Neural cell (in vitro differentiated cells): Measurements from ENCODE around the gene CCNT2. TPM values are rescaled to one million over a fixed set of nuclear protein-coding genes. Genes with fewer than 3 reads are reported as not detected.

Experiments used
- H2AFZ ChIP-seq: fragments of 200-600, 300-800 bp; sonication (generic), shearing (Covaris generic); 2 replicates; pipeline ENCODE4 v1.6.0; 2014; ENCODE audit warnings: low read depth, mild to moderate bottlenecking, antibody characterized with exemption, low read length, moderate library complexity
- H3F3A ChIP-seq: fragments of 200-600 bp; shearing (Covaris generic); 2 replicates; pipeline ENCODE4 v1.6.1; 2016; ENCODE audit warnings: mild to moderate bottlenecking, moderate library complexity, mixed read lengths, antibody characterized with exemption, low read length; ENCODE audit not compliant: insufficient read depth, poor library complexity, severe bottlenecking
- H3K27ac ChIP-seq: fragments of 200-600, 300-800 bp; sonication (generic), shearing (Covaris generic); 2 replicates; pipeline ENCODE4 v1.5.1; 2014; ENCODE audit warnings: mild to moderate bottlenecking, low read length, moderate library complexity
- H3K27me3 ChIP-seq: fragments of 300-800, 200-600 bp; sonication (generic), shearing (Covaris generic); 2 replicates; pipeline ENCODE4 v1.6.0; 2014; ENCODE audit warnings: mild to moderate bottlenecking, low read depth, low read length, moderate library complexity; ENCODE audit not compliant: insufficient read depth
- H3K36me3 ChIP-seq: fragments of 300-800, 200-600 bp; sonication (generic), shearing (Covaris generic); 2 replicates; pipeline ENCODE4 v1.5.1; 2014; ENCODE audit warnings: mild to moderate bottlenecking, antibody characterized with exemption, low read length, moderate library complexity; ENCODE audit not compliant: insufficient read depth
- H3K4me2 ChIP-seq: fragments of 300-800, 200-600 bp; sonication (generic), shearing (Covaris generic); 2 replicates; pipeline ENCODE4 v1.6.0; 2014; ENCODE audit warnings: mild to moderate bottlenecking, low read length
- H3K4me3 ChIP-seq: fragments of 300-800, 200-600 bp; sonication (generic), shearing (Covaris generic); 2 replicates; pipeline ENCODE4 v1.5.1; 2014; ENCODE audit warnings: mild to moderate bottlenecking, low read length, moderate library complexity
- H3K79me2 ChIP-seq: fragments of 200-600 bp; shearing (Covaris generic); replicated peaks from 2 replicates; pipeline ENCODE4 v1.6.0; 2014; ENCODE audit warnings: mild to moderate bottlenecking, low read length, moderate library complexity; ENCODE audit not compliant: insufficient read depth
- H3K9ac ChIP-seq: fragments of 300-800, 200-600 bp; sonication (generic), shearing (Covaris generic); 2 replicates; pipeline ENCODE4 v1.6.1; 2016; ENCODE audit warnings: mild to moderate bottlenecking, low read length, mixed read lengths
- H3K9me2 ChIP-seq: fragments of 200-600 bp; shearing (Covaris generic); 2 replicates; pipeline ENCODE4 v1.6.1; 2016; ENCODE audit warnings: mild to moderate bottlenecking, low read length, mixed read lengths; ENCODE audit not compliant: insufficient read depth
- H3K9me3 ChIP-seq: fragments of 200-600, 300-800 bp; sonication (generic), shearing (Covaris generic); 2 replicates; pipeline ENCODE4 v1.6.1; 2016; ENCODE audit warnings: mild to moderate bottlenecking, mixed run types, low read length, moderate library complexity, mixed read lengths
- H4K20me1 ChIP-seq: fragments of 200-600 bp; shearing (Covaris generic); 2 replicates; pipeline ENCODE4 v1.6.1; 2016; ENCODE audit warnings: mild to moderate bottlenecking, mixed run types; ENCODE audit not compliant: insufficient read depth
- EP300 ChIP-seq: fragments of 450-650 bp; conservative IDR thresholded peaks from 2 replicates; pipeline ENCODE4 v1.6.1; 2014; ENCODE audit warnings: antibody characterized with exemption, mild to moderate bottlenecking, moderate library complexity; ENCODE audit not compliant: poor library complexity, severe bottlenecking
- EZH2 ChIP-seq: fragments of 200-600, 300-800 bp; shearing (Covaris generic), sonication (generic); IDR thresholded peaks from 2 replicates; pipeline ENCODE4 v1.6.1; 2014; ENCODE audit warnings: antibody characterized with exemption, low read length, borderline replicate concordance, mild to moderate bottlenecking; ENCODE audit not compliant: insufficient read depth, poor library complexity, severe bottlenecking
- MXI1 ChIP-seq: fragments of 450-650 bp; conservative IDR thresholded peaks from 2 replicates; pipeline ENCODE4 v1.6.1; 2014; ENCODE audit warnings: antibody characterized with exemption, mild to moderate bottlenecking; ENCODE audit not compliant: poor library complexity, severe bottlenecking
- POLR2AphosphoS5 ChIP-seq: IDR thresholded peaks from 2 replicates; pipeline ENCODE4 v1.6.1; 2012
- RAD21 ChIP-seq: fragments of 450-650 bp; conservative IDR thresholded peaks from 2 replicates; pipeline ENCODE4 v1.6.1; 2014; ENCODE audit warnings: antibody characterized with exemption, mild to moderate bottlenecking, moderate library complexity
- SMC3 ChIP-seq: fragments of 450-650 bp; conservative IDR thresholded peaks from 2 replicates; pipeline ENCODE4 v1.6.1; 2014; ENCODE audit warnings: antibody characterized with exemption, mild to moderate bottlenecking, moderate library complexity; ENCODE audit not compliant: poor library complexity
- TAF1 ChIP-seq: IDR thresholded peaks from 2 replicates; pipeline ENCODE4 v1.6.1; 2012; ENCODE audit warnings: low read depth
- polyA plus RNA-seq: library from polyadenylated mRNA; depleted of rRNA; stranded (reverse); fragments of >200 nt; gene quantifications from 2 replicates; pipeline ENCODE4 v1.2.3, GENCODE V29; 2014
- TF ChIP-seq, protein P1 (sequence below): fragments of 450-650 bp; IDR thresholded peaks from 2 replicates; pipeline ENCODE4 v1.5.1; 2014; ENCODE audit warnings: antibody characterized with exemption, mild to moderate bottlenecking, moderate library complexity; ENCODE audit not compliant: poor library complexity, severe bottlenecking
- TF ChIP-seq, protein P2 (sequence below): IDR thresholded peaks from 2 replicates; pipeline ENCODE4 v1.6.1; 2012; ENCODE audit warnings: borderline replicate concordance

CCNT2 gene
- polyA plus RNA-seq, 1 donor from 2014 or later: 134 TPM

- Histone ChIP-seq H2AFZ (no peak overlapping the region), H3K9me3 (no peaks in the 10 kb centered on the region), H3K4me2 (no peak overlapping the region), H3K27me3 (no peaks in the 10 kb centered on the region), H3K9me2 (no peaks in the 10 kb centered on the region), H3K27ac (no peak overlapping the region), H4K20me1 (no peaks in the 10 kb centered on the region), H3K36me3 (no peaks in the 10 kb centered on the region), H3K4me3 (no peak overlapping the region), H3K9ac (no peak overlapping the region), H3K79me2 (no peaks in the 10 kb centered on the region), H3F3A (no peaks in the 10 kb centered on the region)
- TF ChIP-seq POLR2AphosphoS5: no peak
- no peak for TF ChIP-seq EZH2
- TF ChIP-seq, protein P1, sequence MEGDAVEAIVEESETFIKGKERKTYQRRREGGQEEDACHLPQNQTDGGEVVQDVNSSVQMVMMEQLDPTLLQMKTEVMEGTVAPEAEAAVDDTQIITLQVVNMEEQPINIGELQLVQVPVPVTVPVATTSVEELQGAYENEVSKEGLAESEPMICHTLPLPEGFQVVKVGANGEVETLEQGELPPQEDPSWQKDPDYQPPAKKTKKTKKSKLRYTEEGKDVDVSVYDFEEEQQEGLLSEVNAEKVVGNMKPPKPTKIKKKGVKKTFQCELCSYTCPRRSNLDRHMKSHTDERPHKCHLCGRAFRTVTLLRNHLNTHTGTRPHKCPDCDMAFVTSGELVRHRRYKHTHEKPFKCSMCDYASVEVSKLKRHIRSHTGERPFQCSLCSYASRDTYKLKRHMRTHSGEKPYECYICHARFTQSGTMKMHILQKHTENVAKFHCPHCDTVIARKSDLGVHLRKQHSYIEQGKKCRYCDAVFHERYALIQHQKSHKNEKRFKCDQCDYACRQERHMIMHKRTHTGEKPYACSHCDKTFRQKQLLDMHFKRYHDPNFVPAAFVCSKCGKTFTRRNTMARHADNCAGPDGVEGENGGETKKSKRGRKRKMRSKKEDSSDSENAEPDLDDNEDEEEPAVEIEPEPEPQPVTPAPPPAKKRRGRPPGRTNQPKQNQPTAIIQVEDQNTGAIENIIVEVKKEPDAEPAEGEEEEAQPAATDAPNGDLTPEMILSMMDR: no peak
These were observed 34.2 kb upstream of the CCNT2 start for GRCh38 chr2:134884435-134884834.

DNA sequence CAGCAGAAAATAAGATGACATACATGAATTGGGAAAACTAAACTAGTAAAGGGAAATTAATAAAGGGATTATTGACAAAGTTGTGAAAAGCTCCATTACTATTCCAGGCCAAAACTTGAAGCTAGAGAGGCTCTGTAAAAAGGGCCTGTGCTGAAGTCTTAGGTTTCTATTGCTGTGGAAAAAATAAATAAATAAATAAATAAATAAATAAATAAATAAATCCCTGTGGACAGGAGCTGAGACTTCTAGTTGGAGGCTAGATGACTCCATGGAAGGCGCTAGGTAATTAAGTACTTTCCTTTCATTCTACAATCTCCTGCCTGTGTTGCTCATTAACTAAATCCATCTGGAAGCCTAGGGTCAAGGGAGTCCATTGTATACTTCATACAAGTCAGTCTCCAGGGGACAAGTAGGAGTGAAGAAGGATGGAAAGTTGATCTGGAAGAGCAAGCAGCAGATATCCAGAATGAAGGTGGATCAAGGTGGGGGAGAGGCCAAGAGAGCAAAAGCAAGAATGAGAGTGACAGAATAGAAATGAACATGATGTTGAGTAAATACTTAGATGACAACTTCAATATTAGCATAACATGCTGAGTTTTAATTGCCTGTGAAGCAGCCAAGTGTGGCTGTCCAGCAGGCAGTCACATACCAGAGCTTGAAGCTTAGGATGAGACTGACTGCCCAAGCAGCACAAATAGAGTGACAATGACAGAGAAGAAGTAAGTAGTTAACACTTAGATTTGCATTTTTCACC, 26.2 kb upstream of the CCNT2 start:
- no peaks in the 10 kb centered on the region for H3K9me3 ChIP-seq
- H4K20me1 ChIP-seq: no peaks in the 10 kb centered on the region
- H3K9ac ChIP-seq: no peak overlapping the region
- TF ChIP-seq EP300 (no peak), EZH2 (no peak), TAF1 (no peak), RAD21 (no peak), SMC3 (no peak), POLR2AphosphoS5 (no peak), MXI1 (no peak)
- TF ChIP-seq, protein P1: no peak
- TF ChIP-seq, protein P2, sequence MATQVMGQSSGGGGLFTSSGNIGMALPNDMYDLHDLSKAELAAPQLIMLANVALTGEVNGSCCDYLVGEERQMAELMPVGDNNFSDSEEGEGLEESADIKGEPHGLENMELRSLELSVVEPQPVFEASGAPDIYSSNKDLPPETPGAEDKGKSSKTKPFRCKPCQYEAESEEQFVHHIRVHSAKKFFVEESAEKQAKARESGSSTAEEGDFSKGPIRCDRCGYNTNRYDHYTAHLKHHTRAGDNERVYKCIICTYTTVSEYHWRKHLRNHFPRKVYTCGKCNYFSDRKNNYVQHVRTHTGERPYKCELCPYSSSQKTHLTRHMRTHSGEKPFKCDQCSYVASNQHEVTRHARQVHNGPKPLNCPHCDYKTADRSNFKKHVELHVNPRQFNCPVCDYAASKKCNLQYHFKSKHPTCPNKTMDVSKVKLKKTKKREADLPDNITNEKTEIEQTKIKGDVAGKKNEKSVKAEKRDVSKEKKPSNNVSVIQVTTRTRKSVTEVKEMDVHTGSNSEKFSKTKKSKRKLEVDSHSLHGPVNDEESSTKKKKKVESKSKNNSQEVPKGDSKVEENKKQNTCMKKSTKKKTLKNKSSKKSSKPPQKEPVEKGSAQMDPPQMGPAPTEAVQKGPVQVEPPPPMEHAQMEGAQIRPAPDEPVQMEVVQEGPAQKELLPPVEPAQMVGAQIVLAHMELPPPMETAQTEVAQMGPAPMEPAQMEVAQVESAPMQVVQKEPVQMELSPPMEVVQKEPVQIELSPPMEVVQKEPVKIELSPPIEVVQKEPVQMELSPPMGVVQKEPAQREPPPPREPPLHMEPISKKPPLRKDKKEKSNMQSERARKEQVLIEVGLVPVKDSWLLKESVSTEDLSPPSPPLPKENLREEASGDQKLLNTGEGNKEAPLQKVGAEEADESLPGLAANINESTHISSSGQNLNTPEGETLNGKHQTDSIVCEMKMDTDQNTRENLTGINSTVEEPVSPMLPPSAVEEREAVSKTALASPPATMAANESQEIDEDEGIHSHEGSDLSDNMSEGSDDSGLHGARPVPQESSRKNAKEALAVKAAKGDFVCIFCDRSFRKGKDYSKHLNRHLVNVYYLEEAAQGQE: no peak
- H3K9me2 ChIP-seq: no peaks in the 10 kb centered on the region
- no peak overlapping the region for H3K4me3 ChIP-seq
- H3K27ac ChIP-seq: no peak overlapping the region
- H3K4me2 ChIP-seq: no peak overlapping the region
- H3K36me3 ChIP-seq: no peaks in the 10 kb centered on the region
- H3K79me2 ChIP-seq: no peaks in the 10 kb centered on the region
- H3F3A ChIP-seq: no peaks in the 10 kb centered on the region
- H3K27me3 ChIP-seq: no peaks in the 10 kb centered on the region
- no peak overlapping the region for H2AFZ ChIP-seq
